Ovary (tissue), 9 donors: ENCODE data around the gene CIAO3. TPM values are rescaled to one million over a fixed set of nuclear protein-coding genes. Genes with fewer than 3 reads are reported as not detected.

ENCODE experiments used
- DNase-seq, 5 donors: peaks; one replicate each; pipeline ENCODE4 v3.0.0-alpha.2; 2019 to 2020
- H3K27ac ChIP-seq, 2 donors: fragments of 200-600 bp; one replicate each; pipeline versions ENCODE4 v1.5.1 to v1.8.0; 2019 to 2022
- H3K27me3 ChIP-seq: fragments of 200-600 bp; one replicate; pipeline ENCODE4 v1.8.0; 2022
- H3K36me3 ChIP-seq: fragments of 200-600 bp; sonication (generic); one replicate; pipeline ENCODE4 v1.5.1; 2019
- H3K4me1 ChIP-seq: one replicate; pipeline ENCODE4 v1.8.1; 2013; ENCODE audit warnings: mild to moderate bottlenecking, moderate library complexity; ENCODE audit not compliant: insufficient read depth
- H3K4me3 ChIP-seq: fragments of 200-600 bp; sonication (generic); one replicate; pipeline ENCODE4 v1.5.1; 2017
- H3K9me3 ChIP-seq, 2 donors: fragments of 200-600 bp in 1 of 2; sonication (generic) in 1 of 2; one replicate each; pipeline versions ENCODE4 v1.5.1 to v1.8.1; 2013 to 2019; ENCODE audit warnings: mild to moderate bottlenecking in 1 of 2, moderate library complexity in 1 of 2
- CTCF ChIP-seq, 3 donors: fragments of 450-650 bp in 2 of 3; fragments of 200-600 bp in 1 of 3; IDR thresholded peaks; one replicate each; pipeline versions ENCODE4 v1.5.1 to v1.8.0; 2016 to 2022; ENCODE audit warnings: antibody characterized with exemption in 3 of 3, mild to moderate bottlenecking in 1 of 3
- EP300 ChIP-seq: sonication (generic); formaldehyde crosslinking; IDR thresholded peaks from one replicate; pipeline ENCODE4 v1.6.1; 2017; ENCODE audit warnings: antibody characterized with exemption
- POLR2A ChIP-seq: fragments of 450-650 bp; IDR thresholded peaks from one replicate; pipeline ENCODE4 v1.6.1; 2017; ENCODE audit warnings: antibody characterized with exemption, mild to moderate bottlenecking, moderate library complexity
- WGBS, 3 donors: extraction: QIAGEN DNeasy Blood & Tissue Kit in 1 of 3; methylation state at CpG; one replicate each; pipeline versions ENCODE4 v1.1.5 to v1.1.7; 2013 to 2017; 5-methylcytosine and 5-hydroxymethylcytosine counted together
- intact Hi-C, 4 donors: fragments of 100-400 bp; cut with DNase I; formaldehyde crosslinking; loops; one replicate each; pipeline versions ENCODE4 v1.11.0 to v1.15.1; 2022 to 2023
- polyA plus RNA-seq, 2 donors: library from polyadenylated mRNA; stranded (reverse); fragments of 200-250 nt in 1 of 2; fragments of 350-450 nt in 1 of 2; fragmentation: Illumina TruSeq in 1 of 2; extraction: RNeasy Lipid Tissue Mini Kit (QIAGEN cat#74804) in 1 of 2; gene quantifications; one replicate each; pipeline ENCODE4 v1.2.3, GENCODE V29; 2013 to 2014
- total RNA-seq, 7 donors: library from RNA; depleted of rRNA in 2 of 7; stranded (reverse); fragments of >200 nt in 2 of 7; fragmentation: NEBNext Ultra II Directional in 3 of 7; extraction: Animal tissue kit (Norgen Biotek cat#: 25700) in 3 of 7; gene quantifications; one replicate each; pipeline versions ENCODE4 v1.1.0 to v1.2.4, GENCODE V29; 2016 to 2023
- donor health status: DM: no; HTN: no; CAD: no; lungs with moderate emphysema.
- donor health status: DM: no; HTN: no; CAD: no.
- donor health status: Bipolar disorder and iron deficiency.
- donor health status: DM: yes; HTN: yes; CAD: no.
- donor health status: DM: no; HTN: no; CAD: no.
- donor health status: DM: yes; HTN: yes; CAD: no.

The CIAO3 gene
- total and polyA plus RNA-seq, 9 donors, result 8.5 to 32.5 (median 21.0) TPM

GRCh38 chr16:764848-765487, 24.2 kb upstream of the CIAO3 start:
- H3K27ac ChIP-seq, result no peak overlapping the region
- no peaks in the 10 kb centered on the region for H3K36me3 ChIP-seq
- 80 to 84% (median 81%) methylated on average over 34 to 38 of the region's 38 CpGs for WGBS, 3 donors
- H3K4me3 ChIP-seq, result no peak overlapping the region
- H3K4me1 ChIP-seq, result no peaks in the 10 kb centered on the region
- no peak for DNase-seq
- TF ChIP-seq CTCF (IDR thresholded peaks at IDR 0.05), result no peak
- intact Hi-C loops, result no loop called here
- H3K9me3 ChIP-seq, result no peaks in the 10 kb centered on the region
- no peaks in the 10 kb centered on the region for H3K27me3 ChIP-seq

- WGBS, 3 donors, result 29 to 40% (median 30%) methylated on average over 14 to 20 of the region's 20 CpGs
Observed at GRCh38 chr16:764184-764750, 23.5 kb upstream of the CIAO3 start.

GRCh38 chr16:763369-764183, 22.8 kb upstream of the CIAO3 start:
- Histone ChIP-seq H3K9me3 (no peaks in the 10 kb centered on the region), H3K4me1 (no peaks in the 10 kb centered on the region), H3K27me3 (no peaks in the 10 kb centered on the region), H3K4me3 (no peak overlapping the region), H3K36me3 (no peaks in the 10 kb centered on the region), H3K27ac (no peak overlapping the region)
- intact Hi-C loops, result no loop called here
- no peak for TF ChIP-seq POLR2A
- TF ChIP-seq EP300, result no peak
- no peak for TF ChIP-seq CTCF (IDR thresholded peaks at IDR 0.05)
- DNase-seq, result no peak
- WGBS, 3 donors, result 49 to 58% (median 50%) methylated on average over 14 to 21 of the region's 21 CpGs

More at GRCh38 chr16:764184-764750, 23.5 kb upstream of the CIAO3 start:
- Histone ChIP-seq H3K9me3 (no peaks in the 10 kb centered on the region), H3K4me3 (no peak overlapping the region), H3K4me1 (no peaks in the 10 kb centered on the region), H3K27me3 (no peaks in the 10 kb centered on the region), H3K36me3 (no peaks in the 10 kb centered on the region), H3K27ac (no peak overlapping the region)
- intact Hi-C loops, result no loop called here
- no peak for DNase-seq
- no peak for TF ChIP-seq POLR2A
- TF ChIP-seq EP300, result no peak
- no peak for TF ChIP-seq CTCF (IDR thresholded peaks at IDR 0.05)

GRCh38 chr16:762595-763268, 21.9 kb upstream of the CIAO3 start:
- no peak overlapping the region for H3K4me3 ChIP-seq
- intact Hi-C loops, result no loop called here
- TF ChIP-seq POLR2A, result no peak
- no peak for TF ChIP-seq CTCF (IDR thresholded peaks at IDR 0.05)
- TF ChIP-seq EP300, result no peak
- H3K36me3 ChIP-seq, result no peaks in the 10 kb centered on the region
- no peaks in the 10 kb centered on the region for H3K27me3 ChIP-seq
- H3K27ac ChIP-seq, result no peak overlapping the region
- 68 to 82% (median 74%) methylated on average over 15 to 17 of the region's 17 CpGs for WGBS, 3 donors
- DNase-seq, result no peak
- H3K9me3 ChIP-seq, result no peaks in the 10 kb centered on the region
- no peaks in the 10 kb centered on the region for H3K4me1 ChIP-seq
